GM12801 (cell line): ENCODE results near the gene ZNF644.

Experiments
- CTCF ChIP-seq: IDR thresholded peaks from one replicate; pipeline ENCODE4 v1.5.1; 2011; ENCODE audit warnings: control low read depth; ENCODE audit not compliant: insufficient read length; ENCODE audit errors: extremely low read depth

The ZNF644 gene

DNA sequence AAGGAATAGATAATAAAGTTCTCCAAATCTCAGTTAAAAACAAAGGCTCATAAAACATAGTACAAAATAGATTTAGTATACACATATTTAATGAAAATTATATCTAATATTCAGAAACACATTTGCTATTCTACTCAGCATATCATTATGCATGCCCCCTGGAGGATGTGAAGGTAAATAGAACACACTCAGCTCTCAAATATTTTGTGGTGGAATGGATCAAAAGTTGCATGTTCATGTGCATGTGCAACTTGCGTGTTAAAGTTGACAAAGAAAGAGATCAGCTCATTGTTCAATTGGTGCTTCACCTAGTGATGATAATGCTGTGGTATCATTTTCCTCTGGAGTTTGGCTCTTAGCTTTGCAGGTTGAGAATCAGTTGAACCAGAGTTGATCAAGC is 4.9 kb upstream of the ZNF644 start:
- no peak for TF ChIP-seq CTCF

DNA sequence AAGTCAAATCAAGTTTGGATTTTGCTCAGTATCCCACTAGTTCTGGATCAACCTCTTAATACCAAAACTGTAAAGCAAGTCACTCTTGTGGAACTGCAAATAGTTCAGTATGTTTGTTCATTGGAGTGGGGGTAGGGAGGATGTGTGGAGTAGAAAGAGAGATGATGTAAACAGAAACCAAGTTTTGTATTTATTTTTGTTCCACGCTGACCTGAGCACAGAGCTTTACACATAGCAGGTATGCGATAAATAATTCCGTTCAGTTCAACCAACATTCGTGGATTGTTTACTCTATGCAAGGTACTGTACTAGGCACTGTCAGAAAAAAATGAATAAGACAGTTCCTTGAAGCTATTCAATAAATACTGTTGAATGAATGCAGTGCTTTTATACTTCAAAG is 4.5 kb upstream of the ZNF644 start:
- TF ChIP-seq CTCF: no peak

- no peak for TF ChIP-seq CTCF
Observed at GRCh38 chr1:91024481-91025119, 2.8 kb upstream of the ZNF644 start.

- no peak for TF ChIP-seq CTCF
Observed at GRCh38 chr1:91022518-91022929, 689 bp upstream of the ZNF644 start.

DNA sequence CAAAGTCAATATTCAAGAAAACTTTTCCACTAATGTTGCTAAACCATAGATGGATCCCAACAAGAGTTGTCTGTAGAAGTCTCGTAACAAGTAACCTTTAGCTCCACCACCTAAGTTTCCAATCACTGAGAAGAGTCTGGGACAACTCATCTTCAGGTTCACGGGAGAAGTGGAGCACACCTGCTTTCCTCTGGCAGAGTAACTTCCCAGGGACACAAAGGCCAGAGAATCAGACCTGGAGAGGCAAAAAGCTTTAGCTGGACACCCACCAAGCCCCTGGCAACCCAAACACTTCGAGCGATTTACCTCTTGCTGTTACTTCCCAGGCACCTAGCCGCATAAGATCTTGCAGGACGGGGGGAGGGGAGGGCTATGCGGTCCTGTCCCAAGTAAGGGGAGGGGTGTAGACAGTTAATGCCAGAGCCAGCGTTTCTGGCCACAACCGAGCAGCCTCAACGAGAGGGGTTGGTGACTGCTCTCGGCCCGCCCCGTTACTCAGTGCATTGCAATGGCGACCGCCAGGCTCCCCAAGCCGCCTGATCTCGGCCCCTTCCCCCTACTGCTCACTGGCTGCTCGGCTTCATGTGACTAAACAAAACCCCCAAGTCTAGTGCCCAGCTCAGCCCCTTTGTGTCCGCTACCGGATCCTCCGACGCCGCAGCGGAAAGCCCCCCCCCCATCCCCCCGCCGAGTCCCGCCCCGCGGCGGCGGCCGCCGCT is 709 bp downstream of the ZNF644 start:
- TF ChIP-seq CTCF: no peak

DNA sequence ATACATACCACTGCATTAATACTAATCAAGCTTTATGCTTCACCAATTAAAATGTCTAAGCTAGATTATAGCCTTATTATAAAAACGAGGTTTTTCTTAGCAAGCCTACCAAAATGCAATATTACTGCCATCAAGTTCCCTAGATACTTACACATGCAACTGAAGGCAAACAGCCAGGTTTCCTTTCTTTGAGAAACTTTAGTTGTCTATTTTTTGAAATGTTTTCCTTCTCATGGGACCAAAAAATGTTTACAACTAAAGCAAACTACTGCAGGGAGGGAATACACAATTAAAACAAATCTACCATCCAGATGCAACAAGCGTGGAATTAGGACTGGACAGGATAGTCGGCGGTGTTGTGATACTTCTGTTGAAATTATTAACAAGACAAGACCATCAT is 1.3 kb downstream of the ZNF644 start:
- no peak for TF ChIP-seq CTCF

DNA sequence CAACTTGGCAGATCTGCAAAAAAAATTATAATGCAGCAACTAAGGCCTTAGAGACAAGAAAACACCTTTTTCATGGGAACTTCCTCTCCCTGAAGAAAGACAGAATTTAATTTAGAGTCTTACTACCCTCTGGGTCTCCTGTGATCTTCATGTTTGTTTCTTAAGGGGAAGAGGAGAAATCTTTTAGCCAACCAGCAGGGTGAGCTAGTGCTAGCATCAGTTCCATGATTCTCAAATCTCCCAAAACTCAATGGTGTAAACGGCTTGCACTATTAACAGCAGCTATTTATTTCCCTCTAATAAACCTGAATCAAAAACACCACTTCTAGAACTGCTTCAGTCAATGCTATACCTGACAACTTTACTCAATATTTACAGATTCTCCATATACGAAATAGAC is 3.8 kb downstream of the ZNF644 start:
- no peak for TF ChIP-seq CTCF
